GM12891 (cell line): ENCODE results near the gene MYH6.

Source experiments
- POLR2A ChIP-seq: IDR thresholded peaks from 2 replicates; pipeline ENCODE4 v1.6.1; 2011; ENCODE audit warnings: low read depth, low read length, control low read depth
- POLR2AphosphoS5 ChIP-seq: IDR thresholded peaks from 2 replicates; pipeline ENCODE4 v1.6.1; 2011; ENCODE audit warnings: low read depth, low read length, control low read depth
- POU2F2 ChIP-seq: IDR thresholded peaks from 2 replicates; pipeline ENCODE4 v1.6.1; 2011; ENCODE audit warnings: low read depth, mild to moderate bottlenecking, control low read depth, low read length, moderate library complexity
- TAF1 ChIP-seq: IDR thresholded peaks from 2 replicates; pipeline ENCODE4 v1.6.1; 2011; ENCODE audit warnings: low read depth, low read length, control low read depth

GRCh38 chr14:23405516-23406025, 2.5 kb downstream of the MYH6 start:
- no peak for TF ChIP-seq POU2F2
- TF ChIP-seq POLR2AphosphoS5 = no peak
- no peak for TF ChIP-seq POLR2A
- no peak for TF ChIP-seq TAF1
